SK-N-SH (cell line): Measurements from ENCODE around the gene FAM229A. TPM values are rescaled to one million over a fixed set of nuclear protein-coding genes. Genes with fewer than 3 reads are reported as not detected.

ENCODE experiments used
- CTCF ChIA-PET: fragments of 300-600, 350-600 bp; formaldehyde crosslinking; extraction: SDS; loops from one replicate; lab custom pipeline; 2021; lab: Yijun Ruan, JAX
- POLR2A ChIA-PET: fragments of 350-600 bp; sonication (Branson Sonifier 250); formaldehyde crosslinking; extraction: SDS; loops from one replicate; lab custom pipeline; 2020; ENCODE audit warnings: antibody characterized with exemption, inconsistent platforms; lab: Yijun Ruan, JAX
- DNase-seq: peaks from one replicate; pipeline ENCODE4 v3.0.0; 2012
- H2AFZ ChIP-seq: fragments of 200-600 bp; sonication (generic); 2 replicates; pipeline ENCODE4 v1.8.1; 2016; ENCODE audit warnings: antibody characterized with exemption, mild to moderate bottlenecking, low read depth
- H3F3A ChIP-seq: fragments of 200-600 bp; sonication (generic); replicated peaks from 2 replicates; pipeline ENCODE3; 2016; ENCODE audit warnings: antibody characterized with exemption, mild to moderate bottlenecking; ENCODE audit not compliant: insufficient read depth
- H3K27ac ChIP-seq, 2 experiments: fragments of 200-500 bp in 1 of 2; fragments of 200-600 bp in 1 of 2; sonication (Bioruptor generic) in 1 of 2; sonication (generic), shearing (Covaris generic) in 1 of 2; 2 replicates each; pipeline versions ENCODE4 v1.5.1 to v1.6.1; 2014 to 2016; ENCODE audit warnings: low read depth in 2 of 2, inconsistent platforms in 1 of 2, low read length in 1 of 2, mild to moderate bottlenecking in 1 of 2, mixed read lengths in 1 of 2
- H3K27me3 ChIP-seq: fragments of 200-600 bp; sonication (generic), shearing (Covaris generic); 2 replicates; pipeline ENCODE4 v1.6.1; 2016; ENCODE audit warnings: mixed run types; ENCODE audit not compliant: insufficient read depth
- H3K36me3 ChIP-seq, 2 experiments: fragments of 200-500 bp in 1 of 2; fragments of 200-600 bp in 1 of 2; sonication (Bioruptor generic) in 1 of 2; sonication (generic) in 1 of 2; replicated peaks in 1 of 2; 2 replicates each; pipeline versions ENCODE3 to v1.5.1; 2014 to 2016; ENCODE audit warnings: low read length in 1 of 2, mild to moderate bottlenecking in 1 of 2; ENCODE audit not compliant: insufficient read depth in 2 of 2, control insufficient read depth in 1 of 2
- H3K4me1 ChIP-seq, 2 experiments: fragments of 200-500 bp in 1 of 2; fragments of 200-600 bp in 1 of 2; sonication (Bioruptor generic) in 1 of 2; sonication (generic), shearing (Covaris generic) in 1 of 2; 2 replicates each; pipeline versions ENCODE4 v1.5.1 to v1.6.1; 2014 to 2016; ENCODE audit warnings: low read depth in 1 of 2, low read length in 1 of 2, mixed run types in 1 of 2; ENCODE audit not compliant: insufficient read depth in 2 of 2, control insufficient read depth in 1 of 2
- H3K4me2 ChIP-seq: fragments of 200-600 bp; sonication (generic), shearing (Covaris generic); 2 replicates; pipeline ENCODE4 v1.6.1; 2017; ENCODE audit warnings: mixed run types
- H3K4me3 ChIP-seq, 2 experiments: fragments of 200-500 bp in 1 of 2; fragments of 200-600 bp in 1 of 2; sonication (Bioruptor generic) in 1 of 2; sonication (generic), shearing (Covaris generic) in 1 of 2; 2 replicates each; pipeline versions ENCODE4 v1.5.1 to v1.8.1; 2014 to 2016; ENCODE audit warnings: low read depth in 2 of 2, inconsistent platforms in 1 of 2, low read length in 1 of 2, mild to moderate bottlenecking in 1 of 2, mixed read lengths in 1 of 2, moderate library complexity in 1 of 2
- H3K79me2 ChIP-seq: fragments of 200-600 bp; sonication (generic); 2 replicates; pipeline ENCODE4 v1.8.1; 2017; ENCODE audit warnings: mild to moderate bottlenecking; ENCODE audit not compliant: insufficient read depth
- H3K9ac ChIP-seq: fragments of 200-600 bp; sonication (generic); 2 replicates; pipeline ENCODE4 v1.6.1; 2017; ENCODE audit warnings: mixed run types
- H3K9me2 ChIP-seq: fragments of 200-600 bp; sonication (generic); 2 replicates; pipeline ENCODE4 v1.6.1; 2017; ENCODE audit warnings: mixed run types
- H3K9me3 ChIP-seq: fragments of 200-600 bp; sonication (generic); 2 replicates; pipeline ENCODE4 v1.6.1; 2017; ENCODE audit warnings: mixed run types, mild to moderate bottlenecking, moderate library complexity
- H4K20me1 ChIP-seq: fragments of 200-600 bp; sonication (generic); 2 replicates; pipeline ENCODE4 v1.6.1; 2017; ENCODE audit warnings: mild to moderate bottlenecking, mixed run types; ENCODE audit not compliant: insufficient read depth
- CHD2 ChIP-seq: fragments of 150-350 bp; IDR thresholded peaks from 2 replicates; pipeline ENCODE4 v1.6.1; 2018; ENCODE audit warnings: low read length; ENCODE audit not compliant: partially characterized antibody
- ELF1 ChIP-seq: IDR thresholded peaks from 2 replicates; pipeline ENCODE4 v1.4.0; 2012
- EP300 ChIP-seq, 2 experiments: IDR thresholded peaks; 2 replicates each; pipeline versions ENCODE4 v1.4.0 to v1.6.1; 2012; ENCODE audit warnings: borderline replicate concordance in 1 of 2, low read depth in 1 of 2, low read length in 1 of 2
- FOSL2 ChIP-seq: IDR thresholded peaks from 2 replicates; pipeline ENCODE4 v1.4.0; 2012; ENCODE audit warnings: low read depth, mild to moderate bottlenecking, moderate library complexity, borderline replicate concordance
- FOXJ3 ChIP-seq: sonication (generic); formaldehyde crosslinking; IDR thresholded peaks from 2 replicates; pipeline ENCODE4 v1.5.1; 2020; ENCODE audit warnings: mild to moderate bottlenecking, missing genetic modification reagents
- FOXM1 ChIP-seq: IDR thresholded peaks from 2 replicates; pipeline ENCODE4 v1.4.0; 2012; ENCODE audit warnings: low read depth, mild to moderate bottlenecking
- GABPA ChIP-seq: IDR thresholded peaks from 2 replicates; pipeline ENCODE4 v1.4.0; 2012; ENCODE audit warnings: low read depth, mild to moderate bottlenecking
- JUND ChIP-seq: IDR thresholded peaks from 2 replicates; pipeline ENCODE4 v1.4.0; 2012
- MEF2A ChIP-seq: IDR thresholded peaks from 2 replicates; pipeline ENCODE4 v1.4.0; 2012; ENCODE audit warnings: low read depth, borderline replicate concordance
- MXI1 ChIP-seq: IDR thresholded peaks from 2 replicates; pipeline ENCODE4 v1.6.1; 2012; ENCODE audit warnings: mild to moderate bottlenecking, low read depth, low read length, improper control_type of control experiment
- NRF1 ChIP-seq: IDR thresholded peaks from 2 replicates; pipeline ENCODE4 v1.6.1; 2012; ENCODE audit warnings: low read depth, mild to moderate bottlenecking, low read length
- POLR2AphosphoS5 ChIP-seq: IDR thresholded peaks from 2 replicates; pipeline ENCODE4 v1.6.1; 2012; ENCODE audit warnings: low read depth, low read length
- RFX5 ChIP-seq: IDR thresholded peaks from 2 replicates; pipeline ENCODE4 v1.6.1; 2012; ENCODE audit warnings: mild to moderate bottlenecking, improper control_type of control experiment, low read length
- RXRA ChIP-seq: IDR thresholded peaks from 2 replicates; pipeline ENCODE4 v1.4.0; 2012; ENCODE audit warnings: low read depth, mild to moderate bottlenecking, borderline replicate concordance
- TAF1 ChIP-seq: IDR thresholded peaks from 2 replicates; pipeline ENCODE4 v1.6.1; 2012; ENCODE audit warnings: low read depth, mild to moderate bottlenecking, low read length, moderate library complexity, borderline replicate concordance
- TCF12 ChIP-seq: IDR thresholded peaks from 2 replicates; pipeline ENCODE4 v1.4.0; 2012
- TEAD4 ChIP-seq: IDR thresholded peaks from 2 replicates; pipeline ENCODE4 v1.4.0; 2012; ENCODE audit warnings: mild to moderate bottlenecking, borderline replicate concordance; ENCODE audit not compliant: insufficient read depth
- YY1 ChIP-seq: IDR thresholded peaks from 2 replicates; pipeline ENCODE4 v1.4.0; 2012; ENCODE audit warnings: low read depth, mild to moderate bottlenecking
- WGBS: methylation state at CpG from one replicate; pipeline ENCODE4 v1.1.6; 2017; ENCODE audit warnings: low lambda C conversion rate; 5-methylcytosine and 5-hydroxymethylcytosine counted together
- polyA plus RNA-seq, 3 experiments: library from polyadenylated mRNA; depleted of rRNA; stranded (reverse); fragments of >200 nt; gene quantifications; 2 replicates each; pipeline ENCODE4 v1.2.3, GENCODE V29; 2012
- TF ChIP-seq, protein P1 (sequence below): IDR thresholded peaks from 2 replicates; pipeline ENCODE4 v1.4.0; 2012; ENCODE audit warnings: low read depth, borderline replicate concordance
- TF ChIP-seq, protein P2 (sequence below): IDR thresholded peaks from 2 replicates; pipeline ENCODE4 v1.4.0; 2012; ENCODE audit warnings: low read depth, borderline replicate concordance
- TF ChIP-seq, protein P3 (sequence below): fragments of 200-600 bp; sonication (generic); IDR thresholded peaks from 2 replicates; pipeline ENCODE4 v1.6.1; 2017; ENCODE audit warnings: antibody characterized with exemption, mild to moderate bottlenecking, moderate library complexity

Gene FAM229A
- polyA plus RNA-seq, 1 of the 3 experiments (the other 2 are of a cell fraction) = 8.0 TPM

DNA sequence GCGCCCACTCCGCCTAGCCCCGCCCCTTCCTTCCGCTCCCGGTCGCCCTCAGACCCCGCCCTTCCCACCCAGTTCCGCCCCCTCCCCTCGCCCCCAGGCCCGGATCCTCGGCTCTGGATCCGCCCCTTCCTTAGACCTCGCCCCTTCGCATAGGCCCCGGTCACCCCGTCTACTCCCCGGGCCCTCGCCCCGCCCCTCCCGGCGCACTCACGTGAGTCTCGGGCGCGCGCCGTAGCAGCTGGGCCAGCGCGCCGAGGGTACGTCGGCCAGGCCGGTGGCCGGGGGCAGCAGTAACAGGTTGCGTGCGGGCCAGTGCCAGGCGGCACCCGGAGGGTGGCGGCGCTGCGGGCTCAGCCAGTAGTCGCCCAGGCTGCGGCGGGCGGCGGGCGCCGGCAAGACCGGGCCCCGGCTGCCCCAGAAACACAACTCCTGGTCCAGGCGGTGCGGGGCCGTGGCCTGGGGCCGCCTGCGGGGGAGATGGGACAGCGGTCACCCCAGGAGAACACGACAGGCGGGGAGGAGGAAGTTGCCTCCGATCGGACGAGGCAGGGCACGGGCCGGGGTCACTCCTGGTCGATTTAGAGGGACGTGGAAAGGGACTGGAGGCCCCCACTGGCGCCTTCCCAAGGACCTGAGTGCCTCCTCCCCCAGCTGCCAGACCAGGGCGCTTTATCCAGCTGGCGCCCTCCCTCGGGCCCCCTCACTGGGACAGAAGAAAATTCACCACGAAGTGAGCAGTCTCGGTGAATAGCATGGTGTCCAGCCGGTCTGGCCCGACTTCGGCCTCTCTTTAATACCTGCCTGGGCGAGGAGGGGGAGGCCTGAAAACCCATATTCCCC, 10.7 kb downstream of the FAM229A start:
- Histone ChIP-seq H3K9ac (peak overlapping the region; percentile 87), H3K4me3 (peak overlapping the region; percentile 62 to 84), H3K79me2 (peaks cover 8% of the 10 kb centered on the region; the same call in 1 of the 2 replicates), H3K36me3 (no peaks in the 10 kb centered on the region), H2AFZ (peak overlapping the region; percentile 89; the same call in 1 of the 2 replicates), H4K20me1 (no peaks in the 10 kb centered on the region), H3K4me1 (peaks cover 4 to 9% of the 10 kb centered on the region in 2 experiments; a peak in 2 of 4 replicates), H3K4me2 (peak overlapping the region; percentile 96), H3F3A (peaks cover 2% of the 10 kb centered on the region), H3K27ac (peak overlapping the region; percentile 79 to 90), H3K9me2 (no peaks in the 10 kb centered on the region), H3K27me3 (no peaks in the 10 kb centered on the region), H3K9me3 (no peaks in the 10 kb centered on the region)
- CTCF ChIA-PET = interaction anchor here (0.8 to 3.4 kb wide), 6 partner anchors 15 to 135 kb away, joined by 4 to 24 read pairs (median 4); partner anchors contain the start of gene MARCKSL1
- under 1% methylated on average over 32 of the region's 75 CpGs for WGBS
- POLR2A ChIA-PET = interaction anchor here (0.9 to 3.5 kb wide), 4 partner anchors 14 to 43 kb away, joined by 3 to 24 read pairs (median 5); partner anchors contain the start of gene MARCKSL1
- peak; percentile 100 for DNase-seq
- TF ChIP-seq FOXM1 (no peak), FOXJ3 (CRISPR knock-in tag) (no peak), MXI1 (no peak), JUND (no peak), TEAD4 (no peak), GABPA (peak; percentile 29; the same call in 1 of the 2 replicates), CHD2 (no peak), RXRA (no peak), ELF1 (no peak), EP300 (IDR thresholded peaks at IDR 0.05; ENCODE audit: borderline replicate concordance in 1 of 2, low read depth in 1 of 2, low read length in 1 of 2) (no peak), YY1 (no peak), FOSL2 (no peak), POLR2AphosphoS5 (peak; percentile 61), MEF2A (no peak), TCF12 (no peak), RFX5 (no peak), NRF1 (peak; percentile 21; the same call in 1 of the 2 replicates), TAF1 (peak; percentile 59)
- TF ChIP-seq, protein P1, sequence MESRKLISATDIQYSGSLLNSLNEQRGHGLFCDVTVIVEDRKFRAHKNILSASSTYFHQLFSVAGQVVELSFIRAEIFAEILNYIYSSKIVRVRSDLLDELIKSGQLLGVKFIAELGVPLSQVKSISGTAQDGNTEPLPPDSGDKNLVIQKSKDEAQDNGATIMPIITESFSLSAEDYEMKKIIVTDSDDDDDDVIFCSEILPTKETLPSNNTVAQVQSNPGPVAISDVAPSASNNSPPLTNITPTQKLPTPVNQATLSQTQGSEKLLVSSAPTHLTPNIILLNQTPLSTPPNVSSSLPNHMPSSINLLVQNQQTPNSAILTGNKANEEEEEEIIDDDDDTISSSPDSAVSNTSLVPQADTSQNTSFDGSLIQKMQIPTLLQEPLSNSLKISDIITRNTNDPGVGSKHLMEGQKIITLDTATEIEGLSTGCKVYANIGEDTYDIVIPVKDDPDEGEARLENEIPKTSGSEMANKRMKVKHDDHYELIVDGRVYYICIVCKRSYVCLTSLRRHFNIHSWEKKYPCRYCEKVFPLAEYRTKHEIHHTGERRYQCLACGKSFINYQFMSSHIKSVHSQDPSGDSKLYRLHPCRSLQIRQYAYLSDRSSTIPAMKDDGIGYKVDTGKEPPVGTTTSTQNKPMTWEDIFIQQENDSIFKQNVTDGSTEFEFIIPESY = no peak
- TF ChIP-seq, protein P2, sequence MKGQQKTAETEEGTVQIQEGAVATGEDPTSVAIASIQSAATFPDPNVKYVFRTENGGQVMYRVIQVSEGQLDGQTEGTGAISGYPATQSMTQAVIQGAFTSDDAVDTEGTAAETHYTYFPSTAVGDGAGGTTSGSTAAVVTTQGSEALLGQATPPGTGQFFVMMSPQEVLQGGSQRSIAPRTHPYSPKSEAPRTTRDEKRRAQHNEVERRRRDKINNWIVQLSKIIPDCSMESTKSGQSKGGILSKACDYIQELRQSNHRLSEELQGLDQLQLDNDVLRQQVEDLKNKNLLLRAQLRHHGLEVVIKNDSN = peak; percentile 75
- TF ChIP-seq, protein P3, sequence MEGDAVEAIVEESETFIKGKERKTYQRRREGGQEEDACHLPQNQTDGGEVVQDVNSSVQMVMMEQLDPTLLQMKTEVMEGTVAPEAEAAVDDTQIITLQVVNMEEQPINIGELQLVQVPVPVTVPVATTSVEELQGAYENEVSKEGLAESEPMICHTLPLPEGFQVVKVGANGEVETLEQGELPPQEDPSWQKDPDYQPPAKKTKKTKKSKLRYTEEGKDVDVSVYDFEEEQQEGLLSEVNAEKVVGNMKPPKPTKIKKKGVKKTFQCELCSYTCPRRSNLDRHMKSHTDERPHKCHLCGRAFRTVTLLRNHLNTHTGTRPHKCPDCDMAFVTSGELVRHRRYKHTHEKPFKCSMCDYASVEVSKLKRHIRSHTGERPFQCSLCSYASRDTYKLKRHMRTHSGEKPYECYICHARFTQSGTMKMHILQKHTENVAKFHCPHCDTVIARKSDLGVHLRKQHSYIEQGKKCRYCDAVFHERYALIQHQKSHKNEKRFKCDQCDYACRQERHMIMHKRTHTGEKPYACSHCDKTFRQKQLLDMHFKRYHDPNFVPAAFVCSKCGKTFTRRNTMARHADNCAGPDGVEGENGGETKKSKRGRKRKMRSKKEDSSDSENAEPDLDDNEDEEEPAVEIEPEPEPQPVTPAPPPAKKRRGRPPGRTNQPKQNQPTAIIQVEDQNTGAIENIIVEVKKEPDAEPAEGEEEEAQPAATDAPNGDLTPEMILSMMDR = peak; percentile 24; the same call in 1 of the 2 replicates
